ENCODE measurements around the gene FKBP8. TPM values are rescaled to one million over a fixed set of nuclear protein-coding genes. Genes with fewer than 3 reads are reported as not detected.

FKBP8 gene
- total RNA-seq, 1 experiment from 2014 or later, result 345 TPM

GRCh38 chr19:18574691-18575291, 31.4 kb upstream of the FKBP8 start:
- POLR2A ChIA-PET, result no interaction called here
- Mint-ChIP-seq H3K27me3 (ENCODE audit: low read depth) (no peaks in the 10 kb centered on the region), H3K4me1 (peaks cover 16% of the 10 kb centered on the region), H3K27ac (no peak overlapping the region), H3K4me3 (peak overlapping the region; percentile 33; the same call in 1 of the 2 replicates), H3K36me3 (peaks cover 48% of the 10 kb centered on the region), H3K9me3 (no peaks in the 10 kb centered on the region)
- CTCF ChIA-PET, result no interaction called here
- ATAC-seq, result no peak
- DNase-seq (ENCODE audit: low spot score), result no peak
- no peak for TF ChIP-seq NFYB (CRISPR knock-in tag; conservative IDR thresholded peaks at IDR 0.05; ENCODE audit: low read depth)
- no peak for TF ChIP-seq MAX (CRISPR knock-in tag; IDR thresholded peaks at IDR 0.05)
- no peak for TF ChIP-seq ETV6 (CRISPR knock-in tag; IDR thresholded peaks at IDR 0.05)
- TF ChIP-seq ZMAT4 (CRISPR knock-in tag; IDR thresholded peaks at IDR 0.05), result no peak
- TF ChIP-seq ATF6 (CRISPR knock-in tag; IDR thresholded peaks at IDR 0.05), result no peak
- no peak for TF ChIP-seq SP1 (CRISPR knock-in tag; conservative IDR thresholded peaks at IDR 0.05)

GRCh38 chr19:18571564-18572344, 28.4 kb upstream of the FKBP8 start, which contains the start of gene UBA52:
Gene UBA52, plus strand, starts transcription at chr19:18571857. Its CDS starts 1,444 bp downstream, at chr19:18573301.
- Mint-ChIP-seq H3K27ac (peak within 1 kb of the TSS; percentile 98), H3K4me1 (peaks cover 16% of the 10 kb centered on the region), H3K9me3 (no peaks in the 10 kb centered on the region), H3K4me3 (peak within 1 kb of the TSS; percentile 76), H3K27me3 (ENCODE audit: low read depth) (no peaks in the 10 kb centered on the region), H3K36me3 (peaks cover 71% of the 10 kb centered on the region)
- peak; percentile 92 for ATAC-seq
- ChIA-PET POLR2A (interaction anchor here (0.6 to 2.2 kb wide), 10 partner anchors 9 to 384 kb away, joined by 3 to 18 read pairs (median 4); partner anchors contain the start of genes KXD1 and REX1BD), CTCF (interaction anchor here (0.5 to 2.6 kb wide), 19 partner anchors 13 to 275 kb away, joined by 3 to 34 read pairs (median 4); partner anchors contain the start of genes ELL and REX1BD)
- DNase-seq (ENCODE audit: low spot score), result peak; percentile 99
- TF ChIP-seq SMAD3 (CRISPR knock-in tag; IDR thresholded peaks at IDR 0.05; ENCODE audit: borderline replicate concordance) (no peak; the same call in 1 of the 2 replicates), ARID4B (CRISPR knock-in tag; IDR thresholded peaks at IDR 0.05; ENCODE audit: borderline replicate concordance) (peak; percentile 83; the same call in 1 of the 2 replicates), ATF1 (CRISPR knock-in tag; IDR thresholded peaks at IDR 0.05) (peak; percentile 34; the same call in 1 of the 2 replicates), NR1H2 (CRISPR knock-in tag; IDR thresholded peaks at IDR 0.05) (no peak), FOXP4 (CRISPR knock-in tag; IDR thresholded peaks at IDR 0.05) (peak; percentile 10; the same call in 1 of the 2 replicates), ZNF263 (CRISPR knock-in tag; IDR thresholded peaks at IDR 0.05; ENCODE audit: low read depth) (no peak), KAT7 (CRISPR knock-in tag; IDR thresholded peaks at IDR 0.05; ENCODE audit: borderline replicate concordance) (no peak), MXD4 (CRISPR knock-in tag; IDR thresholded peaks at IDR 0.05; ENCODE audit: borderline replicate concordance) (no peak), ATF6 (CRISPR knock-in tag; IDR thresholded peaks at IDR 0.05) (no peak), NR2C2 (CRISPR knock-in tag; IDR thresholded peaks at IDR 0.05) (no peak), ZNF396 (CRISPR knock-in tag; IDR thresholded peaks at IDR 0.05; ENCODE audit: borderline replicate concordance) (no peak), JUN (CRISPR knock-in tag; IDR thresholded peaks at IDR 0.05) (0 out of 2 replicates have a peak, but pooled peaks have one; percentile 57), SMAD4 (CRISPR knock-in tag; IDR thresholded peaks at IDR 0.05) (no peak), ZSCAN18 (CRISPR knock-in tag; IDR thresholded peaks at IDR 0.05) (no peak), MAX (CRISPR knock-in tag; IDR thresholded peaks at IDR 0.05) (peak; percentile 99)

All from WTC11 (cell line).